BE2C (cell line): ENCODE data around the gene JARID2.

Source experiments
- DNase-seq: peaks from one replicate; pipeline ENCODE4 v3.0.0-alpha.2; 2020
- H3K27me3 ChIP-seq: fragments of 250-450 bp; sonication (Bioruptor Pico); 2 replicates; pipeline ENCODE4 v1.5.1; 2020; ENCODE audit warnings: mild to moderate bottlenecking
- H3K36me3 ChIP-seq: fragments of 250-450 bp; sonication (Bioruptor Pico); 2 replicates; pipeline ENCODE4 v1.5.1; 2020; ENCODE audit warnings: mild to moderate bottlenecking
- H3K4me1 ChIP-seq: fragments of 250-450 bp; sonication (Bioruptor Pico); 2 replicates; pipeline ENCODE4 v1.5.1; 2020
- H3K4me3 ChIP-seq: 2 replicates; pipeline ENCODE4 v1.5.1; 2011; ENCODE audit warnings: low read depth, low read length
- H3K9me3 ChIP-seq: fragments of 250-450 bp; sonication (Bioruptor Pico); 2 replicates; pipeline ENCODE4 v1.5.1; 2020
- CTCF ChIP-seq: IDR thresholded peaks from 2 replicates; pipeline ENCODE4 v1.5.1; 2012; ENCODE audit warnings: mild to moderate bottlenecking, low read depth, low read length

The JARID2 gene

GRCh38 chr6:15305909-15306308 lies 60.0 kb downstream of the JARID2 start:
- H3K4me1 ChIP-seq: peaks cover 47% of the 10 kb centered on the region
- H3K9me3 ChIP-seq: no peaks in the 10 kb centered on the region
- no peaks in the 10 kb centered on the region for H3K36me3 ChIP-seq
- no peak overlapping the region for H3K4me3 ChIP-seq
- H3K27me3 ChIP-seq: no peaks in the 10 kb centered on the region
- DNase-seq: no peak
- TF ChIP-seq CTCF: no peak

- Histone ChIP-seq H3K9me3 (no peaks in the 10 kb centered on the region), H3K27me3 (no peaks in the 10 kb centered on the region), H3K36me3 (no peaks in the 10 kb centered on the region), H3K4me3 (peak overlapping the region; percentile 3; the same call in 1 of the 2 replicates), H3K4me1 (peaks cover 59% of the 10 kb centered on the region)
- peak; percentile 24 for DNase-seq
- no peak for TF ChIP-seq CTCF
These were observed 62.8 kb downstream of the JARID2 start for GRCh38 chr6:15308435-15309213.

- peak overlapping the region; percentile 3 for H3K4me3 ChIP-seq
- H3K4me1 ChIP-seq: peaks cover 56% of the 10 kb centered on the region
- H3K27me3 ChIP-seq: no peaks in the 10 kb centered on the region
- TF ChIP-seq CTCF: no peak
- peak; percentile 51 for DNase-seq
- H3K9me3 ChIP-seq: no peaks in the 10 kb centered on the region
- no peaks in the 10 kb centered on the region for H3K36me3 ChIP-seq
These were observed 63.9 kb downstream of the JARID2 start for GRCh38 chr6:15309611-15310283.

- Histone ChIP-seq H3K9me3 (no peaks in the 10 kb centered on the region), H3K4me3 (no peak overlapping the region), H3K4me1 (peaks cover 50% of the 10 kb centered on the region), H3K27me3 (no peaks in the 10 kb centered on the region), H3K36me3 (no peaks in the 10 kb centered on the region)
- no peak for TF ChIP-seq CTCF
- no peak for DNase-seq
These were observed 64.8 kb downstream of the JARID2 start for GRCh38 chr6:15310680-15311079.

- DNase-seq: peak; percentile 22
- TF ChIP-seq CTCF: no peak
- Histone ChIP-seq H3K4me3 (no peak overlapping the region), H3K4me1 (peaks cover 47% of the 10 kb centered on the region), H3K9me3 (no peaks in the 10 kb centered on the region), H3K27me3 (no peaks in the 10 kb centered on the region), H3K36me3 (no peaks in the 10 kb centered on the region)
These were observed 66.6 kb downstream of the JARID2 start for GRCh38 chr6:15312500-15312899.

- no peak for DNase-seq
- H3K27me3 ChIP-seq: no peaks in the 10 kb centered on the region
- H3K36me3 ChIP-seq: no peaks in the 10 kb centered on the region
- H3K9me3 ChIP-seq: no peaks in the 10 kb centered on the region
- H3K4me1 ChIP-seq: peaks cover 40% of the 10 kb centered on the region
- H3K4me3 ChIP-seq: no peak overlapping the region
- no peak for TF ChIP-seq CTCF
These were observed 67.5 kb downstream of the JARID2 start for GRCh38 chr6:15313367-15313766.
